Right lobe of liver (tissue), 6 donors: Measurements from ENCODE around the gene TTLL4. TPM values are rescaled to one million over a fixed set of nuclear protein-coding genes. Genes with fewer than 3 reads are reported as not detected.

Source experiments
- ATAC-seq, 4 donors: fragments of 200-7000 bp; cut with Tn5 transposase; one replicate each; pipeline ENCODE4 v1.9.1; 2020; ENCODE audit warnings: mild to moderate bottlenecking in 4 of 4, moderate library complexity in 4 of 4
- DNase-seq, 3 donors: peaks; one replicate each; pipeline ENCODE4 v3.0.0-alpha.2; 2020
- H3K27ac ChIP-seq, 3 donors: fragments of 200-600 bp; one replicate each; pipeline ENCODE4 v1.8.0; 2022
- H3K27me3 ChIP-seq, 2 donors: fragments of 200-600 bp; one replicate each; pipeline ENCODE4 v1.8.0; 2022
- H3K36me3 ChIP-seq, 4 donors: fragments of 200-600 bp; sonication (generic) in 1 of 4; one replicate each; pipeline versions ENCODE4 v1.5.1 to v1.8.0; 2017 to 2022; ENCODE audit warnings: control low read depth in 1 of 4
- H3K4me1 ChIP-seq, 4 donors: fragments of 200-600 bp; sonication (generic) in 1 of 4; one replicate each; pipeline versions ENCODE4 v1.5.1 to v1.8.0; 2017 to 2022; ENCODE audit warnings: control low read depth in 1 of 4
- H3K4me3 ChIP-seq, 3 donors: fragments of 200-600 bp; one replicate each; pipeline ENCODE4 v1.8.0; 2022
- H3K9me3 ChIP-seq, 4 donors: fragments of 200-600 bp; sonication (generic) in 1 of 4; one replicate each; pipeline versions ENCODE4 v1.5.1 to v1.8.0; 2017 to 2022; ENCODE audit warnings: control low read depth in 1 of 4
- POLR2A ChIP-seq: fragments of 450-650 bp; IDR thresholded peaks from one replicate; pipeline ENCODE4 v1.6.1; 2017; ENCODE audit warnings: antibody characterized with exemption, mild to moderate bottlenecking
- WGBS: methylation state at CpG from one replicate; pipeline ENCODE4 v1.1.6; 2018; ENCODE audit warnings: low coverage, low lambda C conversion rate; ENCODE audit not compliant: insufficient coverage; ENCODE audit errors: missing lambda C conversion rate; 5-methylcytosine and 5-hydroxymethylcytosine counted together
- intact Hi-C, 2 donors: fragments of 100-400 bp; cut with DNase I; formaldehyde crosslinking; loops; one replicate each; pipeline versions ENCODE4 v1.11.2 to v1.14.1; 2022
- total RNA-seq, 6 experiments: library from RNA; depleted of rRNA in 2 of 6; stranded (reverse); fragments of >200 nt in 2 of 6; fragmentation: NEBNext Ultra II Directional in 3 of 6; extraction: Animal tissue kit (Norgen Biotek cat#: 25700) in 3 of 6; gene quantifications; one replicate each; pipeline versions ENCODE4 v1.1.0 to v1.2.4, GENCODE V29; 2016 to 2023
- TF ChIP-seq, protein P1 (sequence below), 4 donors: fragments of 200-600 bp in 3 of 4; fragments of 450-650 bp in 1 of 4; IDR thresholded peaks; one replicate each; pipeline versions ENCODE4 v1.5.1 to v1.8.0; 2016 to 2022; ENCODE audit warnings: antibody characterized with exemption in 4 of 4, mild to moderate bottlenecking in 2 of 4
- donor health status: DM: no; HTN: yes; CAD: no.
- donor health status: DM: no; HTN: no; CAD: no.
- donor health status: DM: no; HTN: no; CAD: no.
- donor health status: DM: no; HTN: yes; CAD: no.
- donor health status: DM: no; HTN: yes; CAD: no.

Gene TTLL4
- total RNA-seq, 6 experiments from 2014 or later: 8.2 to 14.8 (median 11.6) TPM

DNA sequence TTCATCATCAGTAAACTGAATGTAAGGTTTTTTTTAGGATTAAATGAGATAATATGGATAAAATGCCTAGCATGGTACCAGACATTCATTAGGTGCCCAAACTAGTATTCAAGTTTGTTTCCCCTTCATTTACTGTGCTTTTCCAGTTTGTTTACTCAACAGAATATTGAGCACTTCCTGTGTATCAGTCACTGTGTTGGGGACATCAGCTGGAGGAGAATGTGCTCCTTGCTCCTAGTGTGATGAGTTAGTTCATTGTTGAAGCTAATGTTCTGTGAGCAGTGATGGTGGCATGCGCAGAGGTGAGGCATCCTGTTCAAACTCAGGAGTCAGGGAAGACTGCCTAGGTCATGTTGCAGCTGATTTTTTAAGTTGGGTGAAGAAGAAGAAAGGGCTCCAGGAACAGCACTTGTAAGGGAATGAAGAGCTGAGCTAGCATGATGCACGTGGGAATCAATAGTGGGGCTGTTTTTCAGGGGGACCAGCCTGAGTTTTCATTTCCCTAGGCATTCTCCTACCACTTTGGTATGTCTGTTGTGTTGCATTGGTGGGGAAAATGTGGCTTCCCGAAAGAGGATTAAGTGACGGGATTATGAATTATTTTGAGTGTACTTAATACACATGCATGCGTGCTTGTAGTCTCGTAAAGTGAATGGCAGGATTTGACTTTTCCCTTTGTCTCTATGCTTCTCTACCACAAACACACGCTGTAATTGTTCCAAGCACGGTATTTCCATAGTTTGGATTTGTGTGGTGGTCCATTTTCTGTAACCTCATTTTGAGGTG, 23.7 kb downstream of the TTLL4 start:
- DNase-seq: no peak
- H3K36me3 ChIP-seq: peaks cover 0 to 6% (median 2%) of the 10 kb centered on the region in 4 donors
- WGBS: 96% methylated on average over 6 of the region's 8 CpGs
- no peak for TF ChIP-seq POLR2A
- TF ChIP-seq, protein P1, sequence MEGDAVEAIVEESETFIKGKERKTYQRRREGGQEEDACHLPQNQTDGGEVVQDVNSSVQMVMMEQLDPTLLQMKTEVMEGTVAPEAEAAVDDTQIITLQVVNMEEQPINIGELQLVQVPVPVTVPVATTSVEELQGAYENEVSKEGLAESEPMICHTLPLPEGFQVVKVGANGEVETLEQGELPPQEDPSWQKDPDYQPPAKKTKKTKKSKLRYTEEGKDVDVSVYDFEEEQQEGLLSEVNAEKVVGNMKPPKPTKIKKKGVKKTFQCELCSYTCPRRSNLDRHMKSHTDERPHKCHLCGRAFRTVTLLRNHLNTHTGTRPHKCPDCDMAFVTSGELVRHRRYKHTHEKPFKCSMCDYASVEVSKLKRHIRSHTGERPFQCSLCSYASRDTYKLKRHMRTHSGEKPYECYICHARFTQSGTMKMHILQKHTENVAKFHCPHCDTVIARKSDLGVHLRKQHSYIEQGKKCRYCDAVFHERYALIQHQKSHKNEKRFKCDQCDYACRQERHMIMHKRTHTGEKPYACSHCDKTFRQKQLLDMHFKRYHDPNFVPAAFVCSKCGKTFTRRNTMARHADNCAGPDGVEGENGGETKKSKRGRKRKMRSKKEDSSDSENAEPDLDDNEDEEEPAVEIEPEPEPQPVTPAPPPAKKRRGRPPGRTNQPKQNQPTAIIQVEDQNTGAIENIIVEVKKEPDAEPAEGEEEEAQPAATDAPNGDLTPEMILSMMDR (IDR thresholded peaks at IDR 0.05): no peak
- H3K27me3 ChIP-seq: no peaks in the 10 kb centered on the region
- no peak overlapping the region for H3K4me3 ChIP-seq
- peak overlapping the region; percentile 73 to 81 (median 79) for H3K27ac ChIP-seq
- intact Hi-C loops: no loop called here
- H3K9me3 ChIP-seq: no peaks in the 10 kb centered on the region
- peaks cover 3 to 34% (median 18%) of the 10 kb centered on the region in 4 donors for H3K4me1 ChIP-seq
- ATAC-seq: peak in 1 of 4 donors; percentile 19

DNA sequence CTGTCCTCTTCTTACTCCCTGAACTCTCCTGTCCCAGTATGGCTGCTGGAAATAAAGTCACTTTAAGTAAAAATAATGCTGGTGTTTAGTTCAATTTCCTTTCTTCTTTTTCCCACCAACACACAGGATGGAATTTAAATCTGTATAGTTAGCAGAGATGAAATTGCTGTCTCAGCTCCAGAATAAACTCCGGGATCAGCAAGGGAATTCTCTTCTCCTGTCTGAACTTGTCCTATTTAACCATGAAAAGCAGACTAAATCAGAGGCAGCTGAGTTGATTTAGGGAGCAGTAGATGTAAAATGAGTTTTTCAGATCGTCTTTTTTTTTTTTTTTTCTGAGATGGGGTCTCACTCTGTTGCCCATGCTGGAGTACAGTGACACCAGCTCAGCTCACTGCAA, 25.9 kb downstream of the TTLL4 start:
- no peaks in the 10 kb centered on the region for H3K9me3 ChIP-seq
- H3K4me1 ChIP-seq: peaks cover under 1 to 30% (median 16%) of the 10 kb centered on the region in 4 donors
- intact Hi-C loops: no loop called here
- WGBS: 60% methylated on average over 1 of the region's 2 CpGs
- H3K27ac ChIP-seq: no peak overlapping the region
- H3K36me3 ChIP-seq: peaks cover 0 to 6% (median 2%) of the 10 kb centered on the region in 4 donors
- no peak overlapping the region for H3K4me3 ChIP-seq
- H3K27me3 ChIP-seq: no peaks in the 10 kb centered on the region
- ATAC-seq (no peak), DNase-seq (no peak)
- no peak for TF ChIP-seq POLR2A
- TF ChIP-seq, protein P1 (IDR thresholded peaks at IDR 0.05): no peak

DNA sequence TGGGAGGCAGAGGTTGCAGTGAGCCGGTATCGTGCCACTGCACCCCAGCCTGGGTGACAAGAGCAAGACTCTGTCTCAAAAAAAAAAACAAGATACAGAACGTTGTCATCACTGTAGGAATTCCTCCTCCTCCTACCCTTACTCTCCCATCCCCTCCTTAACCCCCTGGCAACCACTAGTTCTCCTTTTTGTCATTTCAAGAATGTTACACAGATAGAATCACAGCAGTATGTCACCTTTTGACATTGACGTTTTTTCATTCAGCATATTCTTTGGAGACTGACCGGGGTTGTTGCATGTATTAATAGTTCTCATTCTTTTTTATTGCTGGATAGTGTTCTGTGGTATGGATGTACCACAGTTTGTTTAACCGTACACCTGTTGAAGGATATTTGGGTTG, 32.4 kb downstream of the TTLL4 start:
- TF ChIP-seq POLR2A: no peak
- TF ChIP-seq, protein P1 (IDR thresholded peaks at IDR 0.05): no peak
- H3K4me3 ChIP-seq: no peak overlapping the region
- intact Hi-C loops: no loop called here
- DNase-seq: no peak
- no peak for ATAC-seq
- H3K27me3 ChIP-seq: no peaks in the 10 kb centered on the region
- no peaks in the 10 kb centered on the region for H3K9me3 ChIP-seq
- H3K4me1 ChIP-seq: peaks cover 0 to 20% (median 0%) of the 10 kb centered on the region in 4 donors
- H3K27ac ChIP-seq: no peak overlapping the region
- WGBS: 75% methylated on average over 6 of the region's 6 CpGs
- peaks cover 0 to 10% (median under 1%) of the 10 kb centered on the region in 4 donors for H3K36me3 ChIP-seq

DNA sequence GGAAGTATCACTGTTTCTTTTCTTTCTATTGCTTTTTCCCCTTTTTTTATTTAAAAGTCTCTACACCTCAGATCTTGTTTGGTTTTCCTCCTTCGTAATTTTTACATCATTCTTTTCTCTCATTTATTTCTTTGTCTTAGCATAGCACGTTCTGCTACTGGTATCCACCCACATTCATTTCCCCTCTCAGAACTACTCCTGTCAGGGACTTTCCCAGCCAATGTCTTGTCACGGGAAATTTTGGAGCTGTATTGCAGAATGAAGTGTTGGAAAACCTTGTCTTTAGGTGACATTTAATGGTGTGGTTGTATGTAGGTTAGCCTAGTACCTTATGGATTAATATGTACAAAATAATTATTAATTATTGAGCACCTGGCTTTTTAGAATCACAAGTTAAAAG, 34.0 kb downstream of the TTLL4 start:
- DNase-seq (no peak), ATAC-seq (peak in 2 of 4 donors; percentile 22)
- 53% methylated on average over 3 of the region's 3 CpGs for WGBS
- Histone ChIP-seq H3K27ac (peak overlapping the region in 1 of 3 donors; percentile 39), H3K4me3 (no peak overlapping the region), H3K9me3 (no peaks in the 10 kb centered on the region), H3K36me3 (peaks cover 0 to 9% (median 3%) of the 10 kb centered on the region in 4 donors), H3K4me1 (peaks cover 0 to 25% (median 0%) of the 10 kb centered on the region in 4 donors), H3K27me3 (no peaks in the 10 kb centered on the region)
- no peak for TF ChIP-seq POLR2A
- TF ChIP-seq, protein P1 (IDR thresholded peaks at IDR 0.05): no peak
- intact Hi-C loops: no loop called here
